Transverse colon (tissue), 4 donors: ENCODE results near the gene SH3PXD2B.

Experiments
- POLR2A ChIP-seq: fragments of 450-650 bp; IDR thresholded peaks from one replicate; pipeline ENCODE4 v1.6.1; 2016; ENCODE audit warnings: antibody characterized with exemption, mild to moderate bottlenecking, moderate library complexity
- POLR2AphosphoS5 ChIP-seq, 3 donors: sonication (generic); formaldehyde crosslinking; IDR thresholded peaks; one replicate each; pipeline ENCODE4 v1.6.1; 2016; ENCODE audit warnings: antibody characterized with exemption in 3 of 3
- TF ChIP-seq, protein P1 (sequence below), 5 experiments: fragments of 200-600 bp in 3 of 5; fragments of 450-650 bp in 2 of 5; sonication (generic) in 3 of 5; IDR thresholded peaks; 1 replicate in 2 of 5; 2 replicates in 3 of 5; pipeline ENCODE4 v1.5.1; 2016 to 2017; ENCODE audit warnings: antibody characterized with exemption in 5 of 5, inconsistent platforms in 3 of 5, mild to moderate bottlenecking in 2 of 5, moderate library complexity in 1 of 5

DNA sequence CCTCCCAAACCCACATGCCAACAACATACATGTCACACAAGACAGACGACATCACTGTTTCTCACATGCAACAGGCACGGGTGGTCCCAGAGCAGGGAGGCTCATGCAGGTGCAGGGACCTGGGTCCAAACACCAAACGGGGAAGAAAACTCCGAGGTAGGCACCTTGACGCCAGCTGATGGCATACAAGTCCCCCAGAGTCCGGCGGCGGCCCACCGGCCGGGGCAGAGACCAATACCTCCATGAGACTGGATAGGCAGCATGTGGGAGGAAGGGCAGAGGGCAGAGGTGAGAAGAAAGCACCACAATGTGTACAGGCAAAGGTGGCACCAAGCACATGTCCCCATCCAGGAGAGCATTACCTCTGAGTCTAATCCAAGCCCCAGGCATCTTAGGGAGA lies 97.8 kb downstream of the SH3PXD2B start:
- TF ChIP-seq, protein P1, sequence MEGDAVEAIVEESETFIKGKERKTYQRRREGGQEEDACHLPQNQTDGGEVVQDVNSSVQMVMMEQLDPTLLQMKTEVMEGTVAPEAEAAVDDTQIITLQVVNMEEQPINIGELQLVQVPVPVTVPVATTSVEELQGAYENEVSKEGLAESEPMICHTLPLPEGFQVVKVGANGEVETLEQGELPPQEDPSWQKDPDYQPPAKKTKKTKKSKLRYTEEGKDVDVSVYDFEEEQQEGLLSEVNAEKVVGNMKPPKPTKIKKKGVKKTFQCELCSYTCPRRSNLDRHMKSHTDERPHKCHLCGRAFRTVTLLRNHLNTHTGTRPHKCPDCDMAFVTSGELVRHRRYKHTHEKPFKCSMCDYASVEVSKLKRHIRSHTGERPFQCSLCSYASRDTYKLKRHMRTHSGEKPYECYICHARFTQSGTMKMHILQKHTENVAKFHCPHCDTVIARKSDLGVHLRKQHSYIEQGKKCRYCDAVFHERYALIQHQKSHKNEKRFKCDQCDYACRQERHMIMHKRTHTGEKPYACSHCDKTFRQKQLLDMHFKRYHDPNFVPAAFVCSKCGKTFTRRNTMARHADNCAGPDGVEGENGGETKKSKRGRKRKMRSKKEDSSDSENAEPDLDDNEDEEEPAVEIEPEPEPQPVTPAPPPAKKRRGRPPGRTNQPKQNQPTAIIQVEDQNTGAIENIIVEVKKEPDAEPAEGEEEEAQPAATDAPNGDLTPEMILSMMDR (IDR thresholded peaks at IDR 0.05), result no peak
- TF ChIP-seq POLR2A, result no peak
- TF ChIP-seq POLR2AphosphoS5 (IDR thresholded peaks at IDR 0.05), result no peak
